ENCODE results near the gene IFT52.

Gene IFT52

DNA sequence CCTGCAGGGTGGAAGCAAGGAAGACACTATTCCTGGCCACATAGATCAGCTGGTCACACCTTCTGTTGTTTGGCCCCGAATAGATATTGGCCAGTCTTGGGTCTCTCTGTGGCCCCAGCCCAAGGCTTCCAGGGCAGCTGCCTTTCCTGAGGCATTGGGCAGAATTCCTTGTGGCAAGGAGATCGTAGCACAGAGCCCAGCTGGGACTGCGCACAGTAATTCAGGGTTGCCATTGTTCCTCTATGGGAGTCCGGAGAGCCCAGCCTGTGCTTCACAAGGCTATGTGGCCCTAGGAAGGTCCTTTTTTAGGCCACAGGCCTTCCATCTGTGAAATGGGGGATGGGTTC, 25.0 kb upstream of the IFT52 start:
- TF ChIP-seq, protein P1, sequence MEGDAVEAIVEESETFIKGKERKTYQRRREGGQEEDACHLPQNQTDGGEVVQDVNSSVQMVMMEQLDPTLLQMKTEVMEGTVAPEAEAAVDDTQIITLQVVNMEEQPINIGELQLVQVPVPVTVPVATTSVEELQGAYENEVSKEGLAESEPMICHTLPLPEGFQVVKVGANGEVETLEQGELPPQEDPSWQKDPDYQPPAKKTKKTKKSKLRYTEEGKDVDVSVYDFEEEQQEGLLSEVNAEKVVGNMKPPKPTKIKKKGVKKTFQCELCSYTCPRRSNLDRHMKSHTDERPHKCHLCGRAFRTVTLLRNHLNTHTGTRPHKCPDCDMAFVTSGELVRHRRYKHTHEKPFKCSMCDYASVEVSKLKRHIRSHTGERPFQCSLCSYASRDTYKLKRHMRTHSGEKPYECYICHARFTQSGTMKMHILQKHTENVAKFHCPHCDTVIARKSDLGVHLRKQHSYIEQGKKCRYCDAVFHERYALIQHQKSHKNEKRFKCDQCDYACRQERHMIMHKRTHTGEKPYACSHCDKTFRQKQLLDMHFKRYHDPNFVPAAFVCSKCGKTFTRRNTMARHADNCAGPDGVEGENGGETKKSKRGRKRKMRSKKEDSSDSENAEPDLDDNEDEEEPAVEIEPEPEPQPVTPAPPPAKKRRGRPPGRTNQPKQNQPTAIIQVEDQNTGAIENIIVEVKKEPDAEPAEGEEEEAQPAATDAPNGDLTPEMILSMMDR (IDR thresholded peaks at IDR 0.05; ENCODE audit: control extremely low read depth, extremely low read depth, low read depth, missing control alignments), result no peak
- DNase-seq (ENCODE audit: extremely low spot score), result no peak
- CTCF ChIA-PET, result interaction anchor here (1.4 kb wide), 1 partner anchor 28 kb away, joined by 6 read pairs; no protein-coding TSS in a partner anchor
- POLR2A ChIA-PET, result no interaction called here

DNA sequence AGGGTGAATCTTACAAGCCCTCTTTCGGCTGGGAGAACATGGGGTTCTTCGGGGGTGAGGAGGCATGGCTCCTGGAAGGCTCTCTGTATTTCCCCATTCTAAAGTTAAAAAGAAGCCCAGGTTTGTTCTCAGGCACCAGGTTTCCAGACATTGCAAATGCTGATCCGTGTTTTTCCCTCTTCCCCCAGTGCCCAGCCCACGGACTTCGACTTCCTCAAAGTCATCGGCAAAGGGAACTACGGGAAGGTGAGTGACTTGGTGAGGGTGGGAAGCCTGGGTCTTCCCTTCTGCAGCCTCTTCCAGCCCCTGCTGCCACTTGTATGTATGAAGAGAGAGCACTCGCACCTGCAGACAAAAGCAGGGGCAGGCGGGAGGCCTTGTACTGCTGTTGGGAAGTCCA, 23.3 kb upstream of the IFT52 start:
- no peak for DNase-seq (ENCODE audit: extremely low spot score)
- POLR2A ChIA-PET, result no interaction called here
- TF ChIP-seq, protein P1 (IDR thresholded peaks at IDR 0.05; ENCODE audit: control extremely low read depth, extremely low read depth, low read depth, missing control alignments), result no peak
- CTCF ChIA-PET, result interaction anchor here (3.0 kb wide), 1 partner anchor 29 kb away, joined by 15 read pairs; no protein-coding TSS in a partner anchor

DNA sequence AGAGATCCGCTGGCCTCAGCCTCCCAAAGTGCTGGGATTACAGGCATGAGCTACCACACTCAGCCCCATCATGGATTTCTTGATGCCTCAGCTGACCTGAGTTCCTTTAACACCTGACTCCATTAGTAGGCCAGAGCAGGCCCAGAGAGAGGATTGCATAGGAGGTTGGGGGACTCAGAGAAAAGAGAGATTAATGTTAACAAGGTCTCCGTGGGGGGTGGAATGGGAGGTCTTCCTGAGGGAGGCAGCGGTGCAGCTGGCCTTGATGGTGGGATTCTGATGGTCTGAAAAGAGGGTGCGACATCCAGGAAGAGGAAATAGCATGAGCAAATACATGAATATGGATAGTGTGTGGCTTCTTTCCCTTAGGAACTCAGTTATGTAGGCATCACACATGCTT, 22.0 kb upstream of the IFT52 start:
- ChIA-PET CTCF (interaction anchor here (0.7 to 3.0 kb wide), 5 partner anchors 10 to 621 kb away, joined by 3 to 15 read pairs (median 4); partner anchors contain the start of gene SGK2), POLR2A (no interaction called here)
- DNase-seq (ENCODE audit: extremely low spot score), result no peak
- TF ChIP-seq, protein P1 (IDR thresholded peaks at IDR 0.05; ENCODE audit: control extremely low read depth, extremely low read depth, low read depth, missing control alignments), result no peak

DNA sequence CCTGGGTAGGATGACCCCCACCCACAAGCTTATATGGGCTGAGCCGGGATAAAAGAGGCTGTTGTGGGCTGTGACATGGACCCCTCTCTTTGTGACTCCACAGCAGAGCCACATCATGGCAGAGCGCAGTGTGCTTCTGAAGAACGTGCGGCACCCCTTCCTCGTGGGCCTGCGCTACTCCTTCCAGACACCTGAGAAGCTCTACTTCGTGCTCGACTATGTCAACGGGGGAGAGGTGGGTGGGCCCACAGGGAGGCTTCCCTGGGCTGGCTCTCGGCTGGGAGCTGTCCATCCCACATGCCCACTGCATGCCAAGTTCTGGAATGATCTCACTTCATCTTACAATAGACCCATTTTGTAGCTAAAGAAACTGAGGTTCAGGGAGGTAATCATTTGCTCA, 21.5 kb upstream of the IFT52 start:
- DNase-seq (ENCODE audit: extremely low spot score), result no peak
- POLR2A ChIA-PET, result no interaction called here
- CTCF ChIA-PET, result interaction anchor here (0.7 to 3.0 kb wide), 10 partner anchors 10 to 620 kb away, joined by 3 to 15 read pairs (median 4); partner anchors contain the start of gene SGK2
- TF ChIP-seq, protein P1 (IDR thresholded peaks at IDR 0.05; ENCODE audit: control extremely low read depth, extremely low read depth, low read depth, missing control alignments), result no peak

DNA sequence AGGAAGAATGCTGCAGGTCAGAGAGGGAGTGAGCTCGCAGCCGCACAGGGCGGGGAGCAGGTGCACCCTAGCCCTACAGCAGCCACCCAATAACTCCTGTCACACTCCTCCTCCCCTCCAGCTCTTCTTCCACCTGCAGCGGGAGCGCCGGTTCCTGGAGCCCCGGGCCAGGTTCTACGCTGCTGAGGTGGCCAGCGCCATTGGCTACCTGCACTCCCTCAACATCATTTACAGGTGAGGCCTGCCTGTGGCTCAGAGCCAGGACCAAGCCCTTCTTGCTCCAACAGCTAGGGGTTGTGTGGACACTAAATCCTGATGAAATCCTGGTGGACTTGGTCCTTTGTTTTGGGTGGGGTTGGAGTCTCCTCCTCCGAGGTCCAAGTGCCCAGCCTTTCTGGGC, 20.2 kb upstream of the IFT52 start:
- CTCF ChIA-PET, result interaction anchor here (1.3 to 3.0 kb wide), 5 partner anchors 9 to 510 kb away, joined by 3 to 15 read pairs (median 4); no protein-coding TSS in a partner anchor

DNA sequence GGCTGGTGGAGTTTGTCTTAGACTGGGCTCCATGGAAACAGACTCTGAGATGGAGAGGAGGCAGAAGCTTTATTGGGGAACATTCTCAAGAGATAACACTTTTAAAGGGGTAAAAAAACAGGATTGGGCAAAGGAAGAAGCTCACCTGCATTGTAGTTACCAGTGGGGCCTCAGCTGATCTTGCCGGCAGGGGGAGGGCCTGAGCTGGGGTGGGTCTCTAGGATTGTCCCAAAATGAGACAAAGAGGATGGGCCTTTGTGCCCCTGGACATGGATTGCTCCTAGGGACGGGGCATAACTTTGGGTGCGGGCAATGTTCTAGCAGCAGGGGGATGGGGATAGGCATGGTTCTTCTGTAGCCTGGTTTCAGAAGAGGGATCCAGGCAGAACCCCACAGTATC, 19.4 kb upstream of the IFT52 start:
- TF ChIP-seq, protein P1 (IDR thresholded peaks at IDR 0.05; ENCODE audit: control extremely low read depth, extremely low read depth, low read depth, missing control alignments), result no peak
- DNase-seq (ENCODE audit: extremely low spot score), result peak; percentile 29
- ChIA-PET CTCF (interaction anchor here (2.1 kb wide), 1 partner anchor 11 kb away, joined by 6 read pairs; no protein-coding TSS in a partner anchor), POLR2A (no interaction called here)

More for the DNA sequence above, 20.2 kb upstream of the IFT52 start:
- no peak for DNase-seq (ENCODE audit: extremely low spot score)
- TF ChIP-seq, protein P1 (IDR thresholded peaks at IDR 0.05; ENCODE audit: control extremely low read depth, extremely low read depth, low read depth, missing control alignments), result no peak
- POLR2A ChIA-PET, result no interaction called here

Measured in GM10248 (cell line).